WTC11 (cell line): ENCODE data around the gene RAPGEF1. TPM values are rescaled to one million over a fixed set of nuclear protein-coding genes. Genes with fewer than 3 reads are reported as not detected.

Source experiments
- ATAC-seq: fragments of 200-7000 bp; cut with Tn5 transposase; 2 replicates; pipeline ENCODE4 v1.10.0; 2021; ENCODE audit warnings: mild to moderate bottlenecking, moderate library complexity
- CTCF ChIA-PET: fragments of 300-600 bp; sonication (Branson Sonifier 250); formaldehyde crosslinking; loops from one replicate; lab custom pipeline; 2021; ENCODE audit warnings: antibody characterized with exemption; lab: Charles Lee
- POLR2A ChIA-PET: fragments of 350-600 bp; sonication (Branson Sonifier 250); formaldehyde crosslinking; loops from one replicate; lab custom pipeline; 2021; ENCODE audit warnings: antibody characterized with exemption; lab: Charles Lee
- DNase-seq: peaks from one replicate; pipeline ENCODE4 v3.0.0; 2021; ENCODE audit warnings: low spot score
- H3K27ac Mint-ChIP-seq: 2 replicates; pipeline ENCODE4 v1.8.0; 2021; ENCODE audit warnings: mixed read lengths
- H3K27me3 Mint-ChIP-seq: 2 replicates; pipeline ENCODE4 v1.8.0; 2021; ENCODE audit warnings: low read depth, mild to moderate bottlenecking, moderate library complexity, mixed read lengths
- H3K36me3 Mint-ChIP-seq: 2 replicates; pipeline ENCODE4 v1.8.0; 2021; ENCODE audit warnings: mixed read lengths
- H3K4me1 Mint-ChIP-seq: 2 replicates; pipeline ENCODE4 v1.8.0; 2022; ENCODE audit warnings: mixed read lengths
- H3K4me3 Mint-ChIP-seq: 2 replicates; pipeline ENCODE4 v1.8.0; 2021; ENCODE audit warnings: mild to moderate bottlenecking, moderate library complexity, mixed read lengths
- H3K9me3 Mint-ChIP-seq: 2 replicates; pipeline ENCODE4 v1.8.0; 2021; ENCODE audit warnings: mixed read lengths
- CBFB ChIP-seq: sonication (generic); formaldehyde crosslinking; IDR thresholded peaks from 2 replicates; pipeline ENCODE4 v1.8.1; 2022; ENCODE audit warnings: mild to moderate bottlenecking, low read depth, missing genetic modification reagents
- CREB1 ChIP-seq: sonication (generic); formaldehyde crosslinking; IDR thresholded peaks from 2 replicates; pipeline ENCODE4 v1.8.0; 2023; ENCODE audit warnings: mild to moderate bottlenecking, missing genetic modification reagents
- ELF4 ChIP-seq: sonication (generic); formaldehyde crosslinking; IDR thresholded peaks from 2 replicates; pipeline ENCODE4 v1.8.1; 2022; ENCODE audit warnings: low read depth, mild to moderate bottlenecking, moderate library complexity, missing genetic modification reagents
- ESRRA ChIP-seq: sonication (generic); formaldehyde crosslinking; IDR thresholded peaks from 2 replicates; pipeline ENCODE4 v1.8.1; 2022; ENCODE audit warnings: mild to moderate bottlenecking, missing genetic modification reagents, borderline replicate concordance
- FOXJ3 ChIP-seq: sonication (generic); formaldehyde crosslinking; IDR thresholded peaks from 2 replicates; pipeline ENCODE4 v1.9.0; 2021; ENCODE audit warnings: missing genetic modification reagents, mild to moderate bottlenecking, borderline replicate concordance
- NFATC4 ChIP-seq: fragments of 250-450 bp; sonication (Bioruptor Pico); IDR thresholded peaks from 2 replicates; pipeline ENCODE4 v1.9.0; 2021; ENCODE audit warnings: mild to moderate bottlenecking
- NR1H2 ChIP-seq: sonication (generic); formaldehyde crosslinking; IDR thresholded peaks from 2 replicates; pipeline ENCODE4 v1.9.0; 2021; ENCODE audit warnings: mild to moderate bottlenecking, moderate library complexity, missing genetic modification reagents
- NR2C2 ChIP-seq: sonication (generic); formaldehyde crosslinking; IDR thresholded peaks from 2 replicates; pipeline ENCODE4 v1.8.0; 2022; ENCODE audit warnings: mild to moderate bottlenecking, missing genetic modification reagents
- OVOL2 ChIP-seq: fragments of 250-450 bp; sonication (Bioruptor Pico); IDR thresholded peaks from 2 replicates; pipeline ENCODE4 v1.9.0; 2021; ENCODE audit warnings: mild to moderate bottlenecking, borderline replicate concordance
- PRRX2 ChIP-seq: fragments of 250-450 bp; sonication (Bioruptor Pico); IDR thresholded peaks from 2 replicates; pipeline ENCODE4 v1.8.0; 2021; ENCODE audit warnings: mild to moderate bottlenecking
- RORB ChIP-seq: fragments of 250-450 bp; sonication (Bioruptor Pico); IDR thresholded peaks from 2 replicates; pipeline ENCODE4 v1.9.0; 2021; ENCODE audit warnings: mild to moderate bottlenecking
- TEAD4 ChIP-seq: sonication (generic); formaldehyde crosslinking; IDR thresholded peaks from 2 replicates; pipeline ENCODE4 v1.8.0; 2022; ENCODE audit warnings: mild to moderate bottlenecking, missing genetic modification reagents
- ZNF121 ChIP-seq: sonication (generic); formaldehyde crosslinking; IDR thresholded peaks from 2 replicates; pipeline ENCODE4 v1.8.0; 2023; ENCODE audit warnings: missing genetic modification reagents
- total RNA-seq: library from RNA; stranded (reverse); gene quantifications from 3 replicates; pipeline ENCODE4 v1.2.3, GENCODE V29; 2021
- TF ChIP-seq, protein P1 (sequence below): fragments of 250-450 bp; sonication (Bioruptor Pico); IDR thresholded peaks from 2 replicates; pipeline ENCODE4 v1.9.0; 2021; ENCODE audit warnings: mild to moderate bottlenecking, borderline replicate concordance
- TF ChIP-seq, protein P2 (sequence below): sonication (generic); formaldehyde crosslinking; IDR thresholded peaks from 2 replicates; pipeline ENCODE4 v1.8.0; 2022; ENCODE audit warnings: mild to moderate bottlenecking, missing genetic modification reagents
- TF ChIP-seq, protein P3 (sequence below): fragments of 250-450 bp; sonication (Bioruptor Pico); IDR thresholded peaks from 2 replicates; pipeline ENCODE4 v2.1.2; 2022; ENCODE audit warnings: mild to moderate bottlenecking, moderate library complexity
- TF ChIP-seq, protein P4 (sequence below): fragments of 200-600 bp; IDR thresholded peaks from 2 replicates; pipeline ENCODE4 v1.8.0; 2022; ENCODE audit warnings: antibody characterized with exemption
- TF ChIP-seq, protein P5 (sequence below): sonication (generic); formaldehyde crosslinking; IDR thresholded peaks from 2 replicates; pipeline ENCODE4 v1.8.1; 2022; ENCODE audit warnings: low read depth, mild to moderate bottlenecking, moderate library complexity, missing genetic modification reagents, borderline replicate concordance

Gene RAPGEF1
- total RNA-seq, 1 experiment from 2014 or later: 66.2 TPM

DNA sequence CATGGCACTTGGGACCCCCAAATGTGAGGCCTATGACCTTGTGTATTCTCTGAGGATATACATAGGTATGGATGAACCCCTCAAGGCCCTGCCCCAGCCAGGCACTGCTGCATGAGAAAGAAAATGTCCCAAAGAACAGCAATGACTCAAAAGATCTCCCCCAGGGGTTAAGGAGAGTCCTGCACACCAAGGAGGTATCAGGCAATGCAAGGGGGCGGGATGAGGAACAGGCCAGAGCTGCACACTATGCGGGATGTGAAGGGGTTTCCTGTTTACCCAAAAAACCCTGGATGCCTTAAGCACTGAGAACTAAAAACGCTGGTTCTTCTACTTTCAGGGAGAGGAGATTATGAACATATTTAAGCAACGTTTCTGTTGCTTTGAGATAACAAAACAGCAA, 3.4 kb downstream of the RAPGEF1 start (continued):
- TF ChIP-seq, protein P1, sequence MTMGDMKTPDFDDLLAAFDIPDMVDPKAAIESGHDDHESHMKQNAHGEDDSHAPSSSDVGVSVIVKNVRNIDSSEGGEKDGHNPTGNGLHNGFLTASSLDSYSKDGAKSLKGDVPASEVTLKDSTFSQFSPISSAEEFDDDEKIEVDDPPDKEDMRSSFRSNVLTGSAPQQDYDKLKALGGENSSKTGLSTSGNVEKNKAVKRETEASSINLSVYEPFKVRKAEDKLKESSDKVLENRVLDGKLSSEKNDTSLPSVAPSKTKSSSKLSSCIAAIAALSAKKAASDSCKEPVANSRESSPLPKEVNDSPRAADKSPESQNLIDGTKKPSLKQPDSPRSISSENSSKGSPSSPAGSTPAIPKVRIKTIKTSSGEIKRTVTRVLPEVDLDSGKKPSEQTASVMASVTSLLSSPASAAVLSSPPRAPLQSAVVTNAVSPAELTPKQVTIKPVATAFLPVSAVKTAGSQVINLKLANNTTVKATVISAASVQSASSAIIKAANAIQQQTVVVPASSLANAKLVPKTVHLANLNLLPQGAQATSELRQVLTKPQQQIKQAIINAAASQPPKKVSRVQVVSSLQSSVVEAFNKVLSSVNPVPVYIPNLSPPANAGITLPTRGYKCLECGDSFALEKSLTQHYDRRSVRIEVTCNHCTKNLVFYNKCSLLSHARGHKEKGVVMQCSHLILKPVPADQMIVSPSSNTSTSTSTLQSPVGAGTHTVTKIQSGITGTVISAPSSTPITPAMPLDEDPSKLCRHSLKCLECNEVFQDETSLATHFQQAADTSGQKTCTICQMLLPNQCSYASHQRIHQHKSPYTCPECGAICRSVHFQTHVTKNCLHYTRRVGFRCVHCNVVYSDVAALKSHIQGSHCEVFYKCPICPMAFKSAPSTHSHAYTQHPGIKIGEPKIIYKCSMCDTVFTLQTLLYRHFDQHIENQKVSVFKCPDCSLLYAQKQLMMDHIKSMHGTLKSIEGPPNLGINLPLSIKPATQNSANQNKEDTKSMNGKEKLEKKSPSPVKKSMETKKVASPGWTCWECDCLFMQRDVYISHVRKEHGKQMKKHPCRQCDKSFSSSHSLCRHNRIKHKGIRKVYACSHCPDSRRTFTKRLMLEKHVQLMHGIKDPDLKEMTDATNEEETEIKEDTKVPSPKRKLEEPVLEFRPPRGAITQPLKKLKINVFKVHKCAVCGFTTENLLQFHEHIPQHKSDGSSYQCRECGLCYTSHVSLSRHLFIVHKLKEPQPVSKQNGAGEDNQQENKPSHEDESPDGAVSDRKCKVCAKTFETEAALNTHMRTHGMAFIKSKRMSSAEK (CRISPR knock-in tag): no peak
- TF ChIP-seq, protein P2, sequence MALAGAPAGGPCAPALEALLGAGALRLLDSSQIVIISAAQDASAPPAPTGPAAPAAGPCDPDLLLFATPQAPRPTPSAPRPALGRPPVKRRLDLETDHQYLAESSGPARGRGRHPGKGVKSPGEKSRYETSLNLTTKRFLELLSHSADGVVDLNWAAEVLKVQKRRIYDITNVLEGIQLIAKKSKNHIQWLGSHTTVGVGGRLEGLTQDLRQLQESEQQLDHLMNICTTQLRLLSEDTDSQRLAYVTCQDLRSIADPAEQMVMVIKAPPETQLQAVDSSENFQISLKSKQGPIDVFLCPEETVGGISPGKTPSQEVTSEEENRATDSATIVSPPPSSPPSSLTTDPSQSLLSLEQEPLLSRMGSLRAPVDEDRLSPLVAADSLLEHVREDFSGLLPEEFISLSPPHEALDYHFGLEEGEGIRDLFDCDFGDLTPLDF (CRISPR knock-in tag): no peak
- TF ChIP-seq NFATC4 (CRISPR knock-in tag): no peak
- no peak for TF ChIP-seq CREB1 (CRISPR knock-in tag)
- no peak for TF ChIP-seq OVOL2
- TF ChIP-seq, protein P3, sequence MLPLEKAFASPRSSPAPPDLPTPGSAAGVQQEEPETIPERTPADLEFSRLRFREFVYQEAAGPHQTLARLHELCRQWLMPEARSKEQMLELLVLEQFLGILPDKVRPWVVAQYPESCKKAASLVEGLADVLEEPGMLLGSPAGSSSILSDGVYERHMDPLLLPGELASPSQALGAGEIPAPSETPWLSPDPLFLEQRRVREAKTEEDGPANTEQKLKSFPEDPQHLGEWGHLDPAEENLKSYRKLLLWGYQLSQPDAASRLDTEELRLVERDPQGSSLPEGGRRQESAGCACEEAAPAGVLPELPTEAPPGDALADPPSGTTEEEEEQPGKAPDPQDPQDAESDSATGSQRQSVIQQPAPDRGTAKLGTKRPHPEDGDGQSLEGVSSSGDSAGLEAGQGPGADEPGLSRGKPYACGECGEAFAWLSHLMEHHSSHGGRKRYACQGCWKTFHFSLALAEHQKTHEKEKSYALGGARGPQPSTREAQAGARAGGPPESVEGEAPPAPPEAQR (CRISPR knock-in tag): no peak
- no peak for TF ChIP-seq NR1H2 (CRISPR knock-in tag)
- no peak for TF ChIP-seq ESRRA (CRISPR knock-in tag)
- TF ChIP-seq, protein P4, sequence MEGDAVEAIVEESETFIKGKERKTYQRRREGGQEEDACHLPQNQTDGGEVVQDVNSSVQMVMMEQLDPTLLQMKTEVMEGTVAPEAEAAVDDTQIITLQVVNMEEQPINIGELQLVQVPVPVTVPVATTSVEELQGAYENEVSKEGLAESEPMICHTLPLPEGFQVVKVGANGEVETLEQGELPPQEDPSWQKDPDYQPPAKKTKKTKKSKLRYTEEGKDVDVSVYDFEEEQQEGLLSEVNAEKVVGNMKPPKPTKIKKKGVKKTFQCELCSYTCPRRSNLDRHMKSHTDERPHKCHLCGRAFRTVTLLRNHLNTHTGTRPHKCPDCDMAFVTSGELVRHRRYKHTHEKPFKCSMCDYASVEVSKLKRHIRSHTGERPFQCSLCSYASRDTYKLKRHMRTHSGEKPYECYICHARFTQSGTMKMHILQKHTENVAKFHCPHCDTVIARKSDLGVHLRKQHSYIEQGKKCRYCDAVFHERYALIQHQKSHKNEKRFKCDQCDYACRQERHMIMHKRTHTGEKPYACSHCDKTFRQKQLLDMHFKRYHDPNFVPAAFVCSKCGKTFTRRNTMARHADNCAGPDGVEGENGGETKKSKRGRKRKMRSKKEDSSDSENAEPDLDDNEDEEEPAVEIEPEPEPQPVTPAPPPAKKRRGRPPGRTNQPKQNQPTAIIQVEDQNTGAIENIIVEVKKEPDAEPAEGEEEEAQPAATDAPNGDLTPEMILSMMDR: no peak
- TF ChIP-seq ZNF121 (CRISPR knock-in tag): no peak
- TF ChIP-seq, all 79 proteins: peak for 0

DNA sequence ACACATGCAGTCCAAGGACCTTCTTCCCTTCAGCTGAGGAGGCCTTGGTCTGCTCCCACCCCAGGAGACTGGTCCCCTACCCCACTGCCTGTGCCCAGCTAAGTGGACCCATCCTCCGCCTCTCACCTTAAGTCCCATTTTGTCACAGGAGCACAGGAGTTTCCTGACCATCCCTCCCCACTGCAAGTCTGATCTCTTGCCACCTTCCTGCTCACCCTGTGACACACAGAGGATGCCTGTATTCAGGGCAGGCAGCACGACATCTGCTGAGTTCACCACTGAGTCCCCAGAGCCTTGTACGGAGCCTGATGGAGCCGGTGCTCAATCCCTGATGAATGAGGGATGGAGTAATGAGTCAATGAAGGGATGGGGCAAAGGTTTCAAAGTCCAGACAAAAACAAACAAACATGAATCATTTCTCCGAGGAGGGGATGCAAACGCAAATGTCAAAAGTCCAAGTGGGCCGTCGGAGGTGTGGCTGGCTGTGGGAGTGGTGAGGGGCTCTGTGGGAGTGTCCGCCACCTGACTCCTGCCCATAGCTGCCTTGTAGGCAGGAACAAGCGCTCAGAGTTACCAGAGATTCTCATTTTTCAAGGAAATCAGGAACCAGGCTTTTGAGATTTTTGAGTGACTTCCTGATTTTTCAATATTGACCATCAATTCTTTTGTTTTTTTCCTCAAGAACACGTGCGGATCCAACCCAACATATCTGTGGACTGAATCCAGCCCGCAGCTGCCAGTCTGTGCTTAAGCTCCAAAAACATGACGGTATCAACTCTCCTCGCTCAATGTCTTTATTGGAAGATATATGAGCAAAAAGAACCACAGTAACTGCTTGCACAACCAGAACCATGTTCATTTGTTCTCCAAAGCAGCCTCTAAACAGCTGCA, 4.4 kb downstream of the RAPGEF1 start:
- H3K4me1 Mint-ChIP-seq: peaks cover 67% of the 10 kb centered on the region
- peak overlapping the region; percentile 65 for H3K27ac Mint-ChIP-seq
- TF ChIP-seq, protein P5, sequence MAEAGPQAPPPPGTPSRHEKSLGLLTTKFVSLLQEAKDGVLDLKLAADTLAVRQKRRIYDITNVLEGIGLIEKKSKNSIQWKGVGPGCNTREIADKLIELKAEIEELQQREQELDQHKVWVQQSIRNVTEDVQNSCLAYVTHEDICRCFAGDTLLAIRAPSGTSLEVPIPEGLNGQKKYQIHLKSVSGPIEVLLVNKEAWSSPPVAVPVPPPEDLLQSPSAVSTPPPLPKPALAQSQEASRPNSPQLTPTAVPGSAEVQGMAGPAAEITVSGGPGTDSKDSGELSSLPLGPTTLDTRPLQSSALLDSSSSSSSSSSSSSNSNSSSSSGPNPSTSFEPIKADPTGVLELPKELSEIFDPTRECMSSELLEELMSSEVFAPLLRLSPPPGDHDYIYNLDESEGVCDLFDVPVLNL (CRISPR knock-in tag): no peak
- TF ChIP-seq CBFB (CRISPR knock-in tag) (no peak), TEAD4 (no peak), ELF4 (CRISPR knock-in tag) (no peak), RORB (CRISPR knock-in tag) (no peak), ESRRA (CRISPR knock-in tag) (no peak), NR2C2 (CRISPR knock-in tag) (no peak), FOXJ3 (CRISPR knock-in tag) (no peak), PRRX2 (CRISPR knock-in tag) (no peak)
- TF ChIP-seq, all 79 proteins: peak for 0
- no peak overlapping the region for H3K4me3 Mint-ChIP-seq
- no peak for DNase-seq
- H3K36me3 Mint-ChIP-seq: no peaks in the 10 kb centered on the region
- no peaks in the 10 kb centered on the region for H3K27me3 Mint-ChIP-seq
- POLR2A ChIA-PET: no interaction called here
- CTCF ChIA-PET: interaction anchor here (0.8 to 1.4 kb wide), 2 partner anchors 14 to 144 kb away, joined by 4 read pairs; no protein-coding TSS in a partner anchor
- no peak for ATAC-seq
- peaks cover 3% of the 10 kb centered on the region; the same call in 1 of the 2 replicates for H3K9me3 Mint-ChIP-seq
